Caco-2 (cell line): ENCODE measurements around the gene NPHS2. TPM values are rescaled to one million over a fixed set of nuclear protein-coding genes. Genes with fewer than 3 reads are reported as not detected.

Experiments used
- BruUV-seq: library from RNA; stranded (reverse); fragments of 400-500 nt; replicated peaks from 2 replicates; lab custom pipeline; 2021; lab: Mats Ljungman, UMichigan
- CTCF ChIA-PET: fragments of 300-600 bp; sonication (Branson Sonifier 250); formaldehyde crosslinking; loops from one replicate; lab custom pipeline; 2022; ENCODE audit warnings: antibody characterized with exemption; lab: Charles Lee
- POLR2A ChIA-PET: fragments of 300-600 bp; sonication (Branson Sonifier 250); formaldehyde crosslinking; loops from one replicate; lab custom pipeline; 2022; ENCODE audit warnings: antibody characterized with exemption; lab: Charles Lee
- DNase-seq, 2 experiments: peaks; one replicate each; pipeline versions ENCODE4 v3.0.0 to v3.0.0-alpha.2; 2020 to 2022
- H3K27me3 ChIP-seq: replicated peaks from 2 replicates; pipeline ENCODE4 v1.6.0; 2011; ENCODE audit warnings: low read length; ENCODE audit not compliant: control insufficient read depth, insufficient read depth
- H3K36me3 ChIP-seq: 2 replicates; pipeline ENCODE4 v1.5.1; 2011; ENCODE audit warnings: low read length; ENCODE audit not compliant: control insufficient read depth, insufficient read depth
- H3K4me1 ChIP-seq: fragments of 250-450 bp; sonication (Bioruptor Pico); 2 replicates; pipeline ENCODE4 v1.5.1; 2020; ENCODE audit warnings: mild to moderate bottlenecking
- H3K4me3 ChIP-seq: 2 replicates; pipeline ENCODE4 v1.5.1; 2011; ENCODE audit warnings: low read depth, mild to moderate bottlenecking, control low read depth, low read length
- H3K9me3 ChIP-seq: fragments of 250-450 bp; sonication (Bioruptor Pico); 2 replicates; pipeline ENCODE4 v1.5.1; 2020; ENCODE audit warnings: mild to moderate bottlenecking, moderate library complexity
- H3K27ac Mint-ChIP-seq: one replicate; pipeline ENCODE4 v1.8.0; 2022; ENCODE audit warnings: mixed read lengths; ENCODE audit not compliant: unreplicated experiment
- H3K27me3 Mint-ChIP-seq: one replicate; pipeline ENCODE4 v1.8.0; 2022; ENCODE audit warnings: mixed read lengths; ENCODE audit not compliant: insufficient read depth, unreplicated experiment
- H3K36me3 Mint-ChIP-seq: one replicate; pipeline ENCODE4 v1.8.0; 2022; ENCODE audit warnings: mild to moderate bottlenecking, mixed read lengths; ENCODE audit not compliant: insufficient read depth, unreplicated experiment
- H3K4me1 Mint-ChIP-seq: one replicate; pipeline ENCODE4 v1.8.0; 2022; ENCODE audit warnings: low read depth, mixed read lengths; ENCODE audit not compliant: unreplicated experiment
- H3K4me3 Mint-ChIP-seq: one replicate; pipeline ENCODE4 v1.8.0; 2022; ENCODE audit warnings: mild to moderate bottlenecking, moderate library complexity, mixed read lengths; ENCODE audit not compliant: unreplicated experiment
- H3K9me3 Mint-ChIP-seq: one replicate; pipeline ENCODE4 v1.8.0; 2022; ENCODE audit warnings: mixed read lengths; ENCODE audit not compliant: unreplicated experiment
- intact Hi-C: fragments of 100-400 bp; cut with micrococcal nuclease; formaldehyde crosslinking; loops from one replicate; pipeline ENCODE4 v1.10.0; 2022; ENCODE audit not compliant: unreplicated experiment
- total RNA-seq: library from RNA; stranded (reverse); gene quantifications from 2 replicates; pipeline ENCODE4 v1.2.3, GENCODE V29; 2022
- TF ChIP-seq, protein P1 (sequence below), 2 experiments: fragments of 200-600 bp in 1 of 2; IDR thresholded peaks; 1 replicate in 1 of 2; 2 replicates in 1 of 2; pipeline versions ENCODE4 v1.5.1 to v1.8.0; 2011 to 2022; ENCODE audit warnings: antibody characterized with exemption in 1 of 2, control low read depth in 1 of 2, inconsistent platforms in 1 of 2, low read depth in 1 of 2, low read length in 1 of 2, mild to moderate bottlenecking in 1 of 2, moderate library complexity in 1 of 2; ENCODE audit not compliant: insufficient read depth in 1 of 2, severe bottlenecking in 1 of 2, unreplicated experiment in 1 of 2

Gene NPHS2
- total RNA-seq, 1 experiment from 2014 or later, result not detected

- POLR2A ChIA-PET, result no interaction called here
- peaks cover 6% of the 10 kb centered on the region for H3K27me3 Mint-ChIP-seq
- H3K4me3 Mint-ChIP-seq, result no peak overlapping the region
- CTCF ChIA-PET, result no interaction called here
- H3K36me3 ChIP-seq, result no peaks in the 10 kb centered on the region
- H3K4me3 ChIP-seq, result no peak overlapping the region
- TF ChIP-seq, protein P1, sequence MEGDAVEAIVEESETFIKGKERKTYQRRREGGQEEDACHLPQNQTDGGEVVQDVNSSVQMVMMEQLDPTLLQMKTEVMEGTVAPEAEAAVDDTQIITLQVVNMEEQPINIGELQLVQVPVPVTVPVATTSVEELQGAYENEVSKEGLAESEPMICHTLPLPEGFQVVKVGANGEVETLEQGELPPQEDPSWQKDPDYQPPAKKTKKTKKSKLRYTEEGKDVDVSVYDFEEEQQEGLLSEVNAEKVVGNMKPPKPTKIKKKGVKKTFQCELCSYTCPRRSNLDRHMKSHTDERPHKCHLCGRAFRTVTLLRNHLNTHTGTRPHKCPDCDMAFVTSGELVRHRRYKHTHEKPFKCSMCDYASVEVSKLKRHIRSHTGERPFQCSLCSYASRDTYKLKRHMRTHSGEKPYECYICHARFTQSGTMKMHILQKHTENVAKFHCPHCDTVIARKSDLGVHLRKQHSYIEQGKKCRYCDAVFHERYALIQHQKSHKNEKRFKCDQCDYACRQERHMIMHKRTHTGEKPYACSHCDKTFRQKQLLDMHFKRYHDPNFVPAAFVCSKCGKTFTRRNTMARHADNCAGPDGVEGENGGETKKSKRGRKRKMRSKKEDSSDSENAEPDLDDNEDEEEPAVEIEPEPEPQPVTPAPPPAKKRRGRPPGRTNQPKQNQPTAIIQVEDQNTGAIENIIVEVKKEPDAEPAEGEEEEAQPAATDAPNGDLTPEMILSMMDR (IDR thresholded peaks at IDR 0.05; ENCODE audit: insufficient read depth in 1 of 2, low read depth in 1 of 2, low read length in 1 of 2, severe bottlenecking in 1 of 2, unreplicated experiment in 1 of 2), result no peak
- intact Hi-C loops, result no loop called here
- H3K27ac Mint-ChIP-seq, result no peak overlapping the region
- no peaks in the 10 kb centered on the region for H3K36me3 Mint-ChIP-seq
- no peak for DNase-seq
- H3K27me3 ChIP-seq, result no peaks in the 10 kb centered on the region
- no peaks in the 10 kb centered on the region for H3K9me3 ChIP-seq
- H3K4me1 Mint-ChIP-seq, result no peaks in the 10 kb centered on the region
- H3K4me1 ChIP-seq, result no peaks in the 10 kb centered on the region
- H3K9me3 Mint-ChIP-seq, result no peaks in the 10 kb centered on the region
- no TSS peak for BruUV-seq
Observed at GRCh38 chr1:179589509-179589908, 13.8 kb upstream of the NPHS2 start.

DNA sequence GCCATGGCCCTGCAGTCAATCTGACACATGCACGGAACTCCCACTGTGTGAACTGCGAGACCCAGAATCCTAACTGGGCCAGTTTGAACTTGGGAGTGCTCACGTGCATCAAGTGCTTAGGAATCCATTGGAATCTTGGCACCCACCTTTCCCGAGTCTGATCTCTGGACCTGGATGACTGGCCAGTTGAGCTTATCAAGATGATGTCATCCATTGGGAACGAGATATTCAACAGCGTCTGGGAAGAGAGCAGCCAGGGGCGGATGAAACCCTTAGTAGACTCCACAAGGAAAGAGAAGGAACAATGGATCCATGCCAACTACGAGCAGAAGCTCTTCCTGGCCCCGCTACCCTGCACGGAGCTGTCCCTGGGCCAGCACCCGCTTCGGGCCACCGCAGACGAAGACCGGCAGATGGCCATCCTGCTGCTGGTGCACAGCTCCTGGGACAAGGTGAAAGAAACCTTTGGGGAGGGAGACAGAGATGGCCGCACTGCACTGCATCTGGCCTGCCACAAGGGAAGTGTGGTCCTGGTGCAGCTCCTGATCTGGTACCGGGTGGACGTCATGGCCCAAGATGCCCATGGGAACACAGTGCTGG lies 12.8 kb upstream of the NPHS2 start:
- no peak overlapping the region for H3K4me3 ChIP-seq
- Mint-ChIP-seq H3K4me3 (no peak overlapping the region), H3K27me3 (peaks cover 9% of the 10 kb centered on the region), H3K4me1 (no peaks in the 10 kb centered on the region), H3K9me3 (no peaks in the 10 kb centered on the region), H3K27ac (no peak overlapping the region), H3K36me3 (no peaks in the 10 kb centered on the region)
- ChIA-PET POLR2A (no interaction called here), CTCF (no interaction called here)
- BruUV-seq, result no TSS peak
- DNase-seq, result no peak
- TF ChIP-seq, protein P1 (IDR thresholded peaks at IDR 0.05; ENCODE audit: insufficient read depth in 1 of 2, low read depth in 1 of 2, low read length in 1 of 2, severe bottlenecking in 1 of 2, unreplicated experiment in 1 of 2), result no peak
- H3K27me3 ChIP-seq, result no peaks in the 10 kb centered on the region
- H3K9me3 ChIP-seq, result no peaks in the 10 kb centered on the region
- H3K4me1 ChIP-seq, result no peaks in the 10 kb centered on the region
- H3K36me3 ChIP-seq, result no peaks in the 10 kb centered on the region
- intact Hi-C loops, result no loop called here

DNA sequence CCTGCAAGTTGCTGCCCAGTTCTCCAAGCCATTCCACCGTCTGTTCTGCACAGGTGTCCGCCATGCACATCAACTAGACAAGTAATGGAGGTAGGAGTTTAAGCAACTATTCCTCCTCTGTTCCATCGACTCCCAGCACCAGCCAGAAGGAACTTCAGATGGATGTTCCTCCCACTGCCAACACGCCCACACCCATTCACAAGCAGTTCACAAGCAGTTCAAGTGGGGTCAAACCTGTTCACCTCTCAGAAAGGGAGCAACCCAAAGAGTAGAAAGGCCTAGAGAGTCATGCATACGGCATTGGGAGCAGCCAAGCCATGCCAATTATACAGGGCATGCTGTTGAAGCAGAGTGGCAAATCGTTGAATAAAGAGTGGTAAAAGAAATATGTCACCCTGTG lies 11.6 kb upstream of the NPHS2 start:
- Mint-ChIP-seq H3K4me1 (no peaks in the 10 kb centered on the region), H3K9me3 (no peaks in the 10 kb centered on the region), H3K36me3 (no peaks in the 10 kb centered on the region), H3K27ac (no peak overlapping the region), H3K27me3 (peaks cover 10% of the 10 kb centered on the region), H3K4me3 (no peak overlapping the region)
- TF ChIP-seq, protein P1 (IDR thresholded peaks at IDR 0.05; ENCODE audit: insufficient read depth in 1 of 2, low read depth in 1 of 2, low read length in 1 of 2, severe bottlenecking in 1 of 2, unreplicated experiment in 1 of 2), result no peak
- no peaks in the 10 kb centered on the region for H3K36me3 ChIP-seq
- BruUV-seq, result no TSS peak
- no peaks in the 10 kb centered on the region for H3K27me3 ChIP-seq
- ChIA-PET POLR2A (no interaction called here), CTCF (no interaction called here)
- intact Hi-C loops, result no loop called here
- H3K9me3 ChIP-seq, result no peaks in the 10 kb centered on the region
- H3K4me3 ChIP-seq, result no peak overlapping the region
- DNase-seq, result no peak
- H3K4me1 ChIP-seq, result no peaks in the 10 kb centered on the region
